Skin epidermis (tissue), 12 donors: ENCODE results near the gene MRPL18.
"Not testable (repeated sequence)": the region's sequence is repeated elsewhere in the genome, so short reads cannot be mapped to it uniquely, and the experiment has no call there.

Experiments used
- H3K27ac ChIP-seq, 21 experiments: fragments of 200-600 bp; sonication (generic) in 11 of 21; one replicate each; pipeline ENCODE4 v1.5.0; 2020; ENCODE audit warnings: mild to moderate bottlenecking in 3 of 21, inconsistent platforms in 2 of 21, moderate library complexity in 2 of 21
- H3K4me3 ChIP-seq, 7 experiments: fragments of 200-600 bp; sonication (generic) in 2 of 7; one replicate each; pipeline ENCODE4 v1.5.0; 2020; ENCODE audit warnings: inconsistent platforms in 2 of 7, mild to moderate bottlenecking in 2 of 7, moderate library complexity in 1 of 7

The MRPL18 gene

DNA sequence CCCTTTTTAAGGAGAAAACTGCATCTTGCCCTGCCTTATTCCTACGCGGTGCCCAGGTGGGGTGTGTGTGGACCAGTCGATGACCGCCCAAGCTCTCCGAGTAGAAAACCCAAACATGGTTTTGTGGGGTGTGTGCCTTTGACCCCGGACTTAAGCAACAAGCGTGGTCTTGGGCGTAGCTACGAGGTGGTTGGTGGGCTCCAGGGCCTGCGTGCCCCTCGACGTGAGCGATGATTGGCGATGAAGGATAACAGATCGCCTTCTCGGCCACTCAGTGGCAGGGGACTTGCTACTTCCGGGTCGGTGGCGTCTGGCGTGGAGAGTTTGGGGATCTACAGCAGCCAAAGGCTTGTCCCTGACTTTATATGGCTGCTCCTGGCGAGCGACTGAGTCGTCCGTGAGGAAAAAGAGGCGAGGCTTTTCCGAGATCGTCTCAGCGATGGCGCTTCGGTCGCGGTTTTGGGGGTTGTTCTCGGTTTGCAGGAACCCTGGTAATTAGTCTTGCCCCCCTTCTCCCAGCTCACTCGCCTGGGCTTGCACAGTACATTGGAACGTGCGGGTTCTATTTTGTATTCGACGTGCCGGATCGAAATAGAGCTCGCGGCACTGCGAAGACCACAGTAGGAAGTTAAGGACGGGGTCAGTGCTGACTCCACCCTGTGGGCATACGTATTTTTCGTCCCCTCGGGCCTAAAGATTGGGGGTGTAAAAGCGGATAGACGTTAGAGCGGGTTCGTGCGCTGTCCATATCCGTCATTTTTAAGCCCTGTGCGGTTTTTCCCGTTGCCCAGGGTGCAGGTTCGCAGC is at the start of gene MRPL18:
TSS of gene MRPL18 (plus strand) at position 319 of the 807 bp plus-strand sequence. CDS start at position 440, 121 bp downstream.
- Histone ChIP-seq H3K4me3 (peak within 1 kb of the TSS; percentile 86 to 100 (median 95)), H3K27ac (peak within 1 kb of the TSS; percentile 80 to 98 (median 93))

DNA sequence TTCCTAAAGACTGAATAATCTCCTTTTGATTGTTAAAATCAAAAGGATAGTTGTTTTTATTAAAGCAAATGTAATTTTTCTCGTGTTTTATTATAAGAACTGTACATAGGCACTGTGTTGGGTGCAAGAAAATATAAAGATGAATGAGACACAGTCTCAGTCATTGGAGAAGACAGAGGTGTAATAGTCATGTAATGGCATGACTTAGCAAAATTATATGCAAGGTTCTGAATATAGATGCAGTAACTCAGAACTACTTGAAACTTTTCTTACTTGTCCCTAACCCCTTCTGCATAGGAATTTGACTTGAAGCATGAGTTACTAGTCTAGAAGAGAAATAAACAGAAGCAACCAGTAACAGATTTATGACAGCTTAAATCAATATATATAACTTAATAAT is 48.1 kb upstream of the MRPL18 start:
- H3K4me3 ChIP-seq: no peak overlapping the region
- H3K27ac ChIP-seq: no peak overlapping the region

DNA sequence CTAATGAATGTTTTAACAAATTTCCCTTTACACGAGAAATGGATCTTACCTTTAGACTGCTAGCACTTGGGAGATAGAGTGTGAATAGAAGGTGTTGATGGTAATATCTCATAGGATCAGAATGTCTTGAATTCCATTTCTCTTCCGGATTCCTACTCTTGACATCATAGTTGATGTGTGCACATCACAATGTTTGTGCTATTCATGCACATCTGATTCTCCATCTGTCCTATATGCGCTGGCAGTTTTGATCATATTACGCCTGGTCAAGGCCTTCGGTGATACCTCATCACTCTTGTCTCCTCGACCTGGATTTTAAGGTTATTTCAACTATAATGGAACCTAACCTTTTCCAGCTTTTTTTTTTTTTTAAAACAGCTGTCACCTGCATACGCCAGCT is 45.2 kb upstream of the MRPL18 start:
- no peak overlapping the region for H3K4me3 ChIP-seq
- H3K27ac ChIP-seq: no peak overlapping the region

DNA sequence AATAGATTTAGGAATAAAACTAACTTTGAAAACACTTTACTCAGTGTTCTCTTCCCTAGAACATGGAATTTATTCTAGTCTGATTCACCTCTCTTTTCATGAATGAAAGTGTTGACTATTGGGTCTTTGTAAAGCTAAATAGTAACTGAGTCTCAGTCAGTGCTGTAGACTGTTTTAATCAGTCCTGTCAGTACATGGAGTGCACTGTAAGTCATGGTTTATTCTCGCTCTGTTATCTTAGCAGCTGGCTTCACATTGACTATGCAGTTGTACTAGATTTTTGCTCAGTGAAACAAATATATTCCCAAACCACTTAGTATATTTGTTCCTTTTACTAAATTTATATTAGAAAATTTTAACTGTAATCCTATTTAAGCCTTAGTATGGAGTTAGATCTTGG is 43.5 kb upstream of the MRPL18 start:
- Histone ChIP-seq H3K4me3 (no peak overlapping the region), H3K27ac (no peak overlapping the region)

DNA sequence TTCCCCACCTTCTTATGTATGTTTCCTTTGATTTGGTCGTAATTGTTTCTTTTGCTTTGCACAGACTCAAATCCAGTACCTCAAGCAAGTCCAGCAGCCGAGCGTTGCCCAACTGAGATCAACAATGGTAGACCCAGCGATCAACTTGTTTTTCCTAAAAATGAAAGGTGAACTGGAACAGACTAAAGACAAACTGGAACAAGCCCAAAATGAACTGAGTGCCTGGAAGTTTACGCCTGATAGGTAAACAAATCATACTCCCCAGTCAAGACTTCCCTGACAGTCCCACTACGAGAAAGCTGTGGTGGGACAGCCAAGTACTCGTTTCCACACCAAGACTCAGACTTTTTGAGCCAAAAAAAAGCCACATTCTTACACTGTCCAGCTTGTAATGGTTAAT is 42.1 kb upstream of the MRPL18 start:
- not testable (repeated sequence) for H3K4me3 ChIP-seq, H3K27ac ChIP-seq

DNA sequence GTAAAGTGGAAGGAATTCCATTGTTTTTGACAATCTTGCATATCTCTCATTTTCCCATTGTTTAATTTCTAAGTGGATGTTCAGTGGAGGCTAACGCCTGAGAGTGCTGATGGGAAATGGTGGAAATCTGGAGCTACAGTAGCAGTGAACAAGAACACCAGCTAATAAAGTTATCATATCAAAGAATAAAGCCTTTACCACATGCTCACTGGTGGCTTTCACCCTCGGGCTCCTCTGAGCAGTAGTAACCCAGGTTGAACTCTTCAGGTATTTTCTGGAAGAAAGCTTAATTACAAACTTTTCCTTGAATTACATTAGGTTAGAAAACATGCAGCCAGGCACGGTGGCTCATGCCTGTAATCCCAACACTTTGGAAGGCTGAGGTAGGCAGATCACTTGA is 38.8 kb upstream of the MRPL18 start:
- no peak overlapping the region for H3K27ac ChIP-seq
- no peak overlapping the region for H3K4me3 ChIP-seq

DNA sequence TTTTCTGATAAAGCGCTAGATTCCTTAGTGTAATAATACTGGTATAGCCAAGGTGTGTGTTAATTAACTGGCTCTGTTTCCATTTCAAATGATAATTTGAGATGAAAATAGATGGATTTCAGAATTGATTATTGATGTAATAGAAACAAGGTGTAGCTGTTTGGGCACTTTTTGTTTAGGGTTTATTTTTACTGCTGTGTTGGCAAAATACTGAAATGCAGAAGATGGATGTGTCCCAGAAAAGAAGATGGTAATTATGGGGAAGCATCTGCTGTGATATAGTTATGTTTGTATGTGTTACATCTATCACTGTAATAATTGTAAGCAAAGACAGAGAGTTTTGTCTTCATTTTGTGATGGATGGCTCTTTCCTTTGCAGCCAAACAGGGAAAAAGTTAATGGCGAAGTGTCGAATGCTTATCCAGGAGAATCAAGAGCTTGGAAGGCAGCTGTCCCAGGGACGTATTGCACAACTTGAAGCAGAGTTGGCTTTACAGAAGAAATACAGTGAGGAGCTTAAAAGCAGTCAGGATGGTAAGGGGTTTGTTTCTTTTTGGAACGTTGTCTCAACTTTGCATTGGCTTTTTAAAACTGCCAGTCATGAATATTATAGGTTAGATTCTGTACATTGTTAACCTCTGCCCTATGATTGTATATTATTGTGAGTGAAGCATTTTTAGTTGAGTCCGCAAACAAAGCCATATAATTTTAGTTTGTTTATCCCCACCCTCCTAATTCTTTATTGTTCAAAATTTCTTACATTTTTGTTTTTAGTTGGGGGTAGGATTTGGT is 37.0 kb upstream of the MRPL18 start:
- no peak overlapping the region for H3K27ac ChIP-seq
- H3K4me3 ChIP-seq: no peak overlapping the region

DNA sequence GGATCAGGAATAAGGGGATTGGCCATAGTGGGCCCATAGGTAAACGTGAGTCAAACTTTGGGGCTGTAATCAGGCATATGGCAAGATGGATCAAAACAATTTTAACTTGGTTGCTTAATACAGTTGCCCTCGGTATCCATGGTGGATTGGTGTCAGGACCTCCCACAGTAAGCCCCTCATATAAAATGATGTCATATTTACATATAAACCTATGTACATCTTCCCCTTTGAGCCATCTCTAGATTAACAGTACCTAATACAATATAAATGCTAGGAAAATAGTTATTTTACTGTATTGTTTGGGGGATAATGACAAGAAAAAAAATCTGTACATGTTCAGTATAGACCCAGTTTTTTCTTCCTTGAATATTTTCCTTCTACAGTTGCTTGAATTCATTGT is 35.9 kb upstream of the MRPL18 start:
- no peak overlapping the region for H3K4me3 ChIP-seq
- H3K27ac ChIP-seq: no peak overlapping the region

DNA sequence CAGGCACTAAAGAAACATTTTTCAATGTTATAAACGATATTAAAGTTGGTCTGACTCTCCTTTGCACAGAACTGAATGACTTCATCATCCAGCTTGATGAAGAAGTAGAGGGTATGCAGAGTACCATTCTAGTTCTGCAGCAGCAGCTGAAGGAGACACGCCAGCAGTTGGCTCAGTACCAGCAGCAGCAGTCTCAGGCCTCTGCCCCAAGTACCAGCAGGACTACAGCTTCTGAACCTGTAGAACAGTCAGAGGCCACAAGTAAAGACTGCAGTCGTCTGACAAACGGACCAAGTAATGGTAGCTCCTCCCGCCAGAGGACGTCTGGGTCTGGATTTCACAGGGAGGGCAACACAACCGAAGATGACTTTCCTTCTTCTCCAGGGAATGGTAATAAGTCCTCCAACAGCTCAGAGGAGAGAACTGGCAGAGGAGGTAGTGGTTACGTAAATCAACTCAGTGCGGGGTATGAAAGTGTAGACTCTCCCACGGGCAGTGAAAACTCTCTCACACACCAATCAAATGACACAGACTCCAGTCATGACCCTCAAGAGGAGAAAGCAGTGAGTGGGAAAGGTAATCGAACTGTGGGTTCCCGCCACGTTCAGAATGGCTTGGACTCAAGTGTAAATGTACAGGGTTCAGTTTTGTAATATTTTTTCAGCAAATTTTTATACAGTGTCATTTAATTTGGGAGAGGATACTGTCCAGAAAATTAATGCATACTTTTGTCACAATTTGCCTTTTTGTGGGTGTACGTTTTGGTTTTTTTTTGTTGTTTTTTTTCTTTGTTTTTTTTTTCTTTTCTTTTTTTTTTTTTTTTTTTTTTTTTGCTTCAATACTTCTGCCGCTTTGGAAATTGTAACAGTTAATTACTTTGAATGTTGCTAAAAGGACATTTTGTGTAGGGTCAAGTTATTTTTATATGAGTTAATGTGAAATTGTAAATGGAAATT is 35.0 kb upstream of the MRPL18 start:
- H3K4me3 ChIP-seq: no peak overlapping the region
- no peak overlapping the region for H3K27ac ChIP-seq

DNA sequence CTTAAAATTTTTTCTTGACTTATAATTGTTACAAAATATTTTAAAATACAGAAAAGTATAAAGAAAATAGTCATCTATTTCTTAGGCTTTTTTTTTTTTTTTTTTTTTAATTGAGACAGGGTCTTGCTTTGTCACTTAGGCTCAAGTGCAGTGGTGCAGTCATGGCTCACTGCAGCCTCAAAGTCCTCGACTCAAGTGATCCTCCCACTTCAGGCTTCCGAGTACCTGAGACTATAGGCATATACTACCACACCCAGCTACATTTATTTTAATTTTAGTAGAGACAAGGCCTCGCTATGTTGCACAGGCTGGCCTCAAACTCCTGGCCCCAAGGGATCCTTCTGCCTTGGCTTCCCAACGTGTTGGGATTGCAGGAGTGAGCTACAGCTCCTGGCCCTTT is 33.8 kb upstream of the MRPL18 start:
- Histone ChIP-seq H3K27ac (no peak overlapping the region), H3K4me3 (no peak overlapping the region)

DNA sequence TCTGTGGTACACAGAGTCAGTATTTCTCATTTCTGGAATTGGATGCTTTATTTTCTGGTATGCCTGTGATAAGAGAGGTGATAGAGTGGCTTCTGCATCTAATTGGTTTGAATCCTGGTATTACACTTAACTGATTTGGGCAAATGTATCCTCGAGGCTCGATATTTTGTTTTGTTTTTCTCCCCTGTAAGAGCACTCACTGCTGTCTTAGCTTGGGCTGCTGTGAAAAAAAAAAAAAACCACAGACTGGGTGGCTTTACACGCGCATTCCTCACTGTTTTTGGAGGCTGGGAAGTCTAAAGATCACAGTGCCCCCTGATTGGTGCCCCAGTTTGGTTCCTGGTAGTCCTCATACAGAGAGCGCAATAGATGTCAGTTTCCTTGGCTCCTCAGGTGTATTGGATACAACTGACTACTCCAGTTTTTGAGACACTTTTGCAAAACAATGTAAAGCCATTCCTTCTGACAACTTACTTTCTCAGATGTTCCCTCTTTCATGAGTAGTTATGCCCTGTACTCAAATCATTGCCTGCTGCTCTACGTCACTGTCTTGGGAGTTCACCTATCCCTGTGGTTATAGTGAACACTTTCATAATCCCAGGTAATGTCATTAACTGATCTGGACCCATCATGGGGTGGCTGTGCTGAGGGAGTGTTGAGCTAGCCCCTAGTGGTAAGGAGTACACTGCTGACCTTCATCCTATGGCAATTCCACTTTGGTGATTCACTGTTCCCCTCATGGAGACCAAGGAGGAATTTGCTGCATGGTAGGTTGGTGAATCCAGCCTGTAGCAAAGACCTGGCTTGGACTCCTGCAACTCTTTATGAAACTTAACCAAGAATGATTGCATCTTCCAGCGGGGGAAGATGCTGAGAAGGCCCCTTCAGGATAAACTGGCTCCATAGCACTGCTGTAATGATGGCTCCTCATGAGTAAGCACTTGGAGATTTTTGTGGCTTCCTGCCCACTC is 32.0 kb upstream of the MRPL18 start:
- Histone ChIP-seq H3K4me3 (no peak overlapping the region), H3K27ac (peak overlapping the region in 1 of 21 experiments; percentile 12)

DNA sequence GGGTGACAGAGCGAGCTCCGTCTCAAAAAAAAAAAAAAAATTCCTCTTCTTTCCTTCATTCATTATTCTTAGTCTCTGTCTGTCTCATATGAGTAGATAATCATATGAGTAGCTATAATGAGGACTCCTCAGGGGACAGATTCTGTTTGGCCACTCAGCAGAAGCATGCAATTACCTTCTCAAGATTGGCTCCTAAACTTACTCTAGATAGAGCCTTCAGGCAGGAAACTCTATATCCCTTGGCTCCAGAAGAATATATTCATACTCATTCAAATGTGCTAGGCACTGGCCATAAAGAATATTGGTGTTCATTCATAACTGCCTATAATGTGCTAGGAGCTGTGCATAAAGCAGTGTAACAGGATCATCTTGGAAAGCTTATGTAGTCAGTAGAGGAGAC is 30.6 kb upstream of the MRPL18 start:
- H3K4me3 ChIP-seq: no peak overlapping the region
- peak overlapping the region in 1 of 21 experiments; percentile 96 for H3K27ac ChIP-seq

DNA sequence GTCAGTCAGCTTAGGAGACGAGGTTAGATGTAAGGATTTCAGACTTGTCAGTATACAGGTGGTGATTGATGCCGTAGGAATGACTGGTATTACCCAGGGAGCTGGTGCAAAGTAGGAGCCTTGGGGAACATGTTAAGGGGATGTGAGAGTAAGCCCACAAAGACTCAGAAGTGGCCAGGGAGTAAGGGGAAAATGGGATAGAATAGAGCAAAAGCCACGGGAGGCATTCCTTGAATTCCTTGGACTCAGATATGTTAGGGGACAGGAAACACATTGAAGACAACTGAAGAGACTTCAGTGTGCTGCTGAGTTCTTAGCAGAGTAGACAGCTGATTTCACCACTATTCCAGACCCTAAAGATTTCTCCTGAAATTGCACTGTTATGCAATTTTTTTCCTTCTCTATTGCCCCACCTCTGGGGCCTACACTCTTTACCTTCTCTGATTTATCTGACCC is 29.6 kb upstream of the MRPL18 start:
- H3K27ac ChIP-seq: peak overlapping the region in 14 of 21 experiments; percentile 85 to 96 (median 93)
- peak overlapping the region in 4 of 7 experiments; percentile 80 to 95 (median 94) for H3K4me3 ChIP-seq

DNA sequence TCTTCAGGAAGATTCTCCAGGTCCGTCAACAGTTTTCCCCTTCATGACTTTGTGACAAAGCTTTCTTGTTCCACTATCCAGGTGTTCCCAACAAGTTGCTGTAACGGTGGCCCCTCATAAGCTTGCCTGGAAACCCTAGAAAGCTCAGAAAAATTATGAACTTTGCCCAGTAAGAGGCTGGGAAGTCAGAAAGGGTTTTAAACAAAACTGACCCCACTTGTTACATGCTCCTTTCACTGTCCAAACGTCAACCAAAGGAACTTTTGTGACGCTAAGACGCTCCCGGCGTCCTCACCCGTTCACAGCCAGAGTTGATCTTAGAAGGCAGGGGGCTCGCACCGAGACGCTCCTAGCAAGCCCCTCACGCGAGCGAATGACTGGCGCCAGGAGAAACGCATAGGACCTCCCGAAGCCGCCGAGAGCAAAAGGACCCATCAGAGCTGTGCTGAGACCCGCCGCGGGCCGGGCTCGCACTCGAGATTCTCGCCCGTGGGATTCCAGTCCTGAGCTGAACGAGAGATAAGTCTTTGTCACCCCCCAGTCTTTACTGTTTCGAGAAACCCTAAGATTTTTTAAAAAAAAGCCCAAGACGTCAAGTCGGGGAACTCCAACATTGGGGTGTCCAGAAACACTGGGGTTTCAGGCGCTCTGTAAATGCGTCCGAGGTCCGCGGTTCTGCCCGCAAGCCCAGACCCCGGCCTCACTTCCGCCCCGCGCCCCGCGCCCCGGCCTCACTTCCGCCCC is 29.0 kb upstream of the MRPL18 start:
- H3K27ac ChIP-seq: peak overlapping the region; percentile 37 to 96 (median 92)
- peak overlapping the region; percentile 57 to 95 (median 85) for H3K4me3 ChIP-seq

DNA sequence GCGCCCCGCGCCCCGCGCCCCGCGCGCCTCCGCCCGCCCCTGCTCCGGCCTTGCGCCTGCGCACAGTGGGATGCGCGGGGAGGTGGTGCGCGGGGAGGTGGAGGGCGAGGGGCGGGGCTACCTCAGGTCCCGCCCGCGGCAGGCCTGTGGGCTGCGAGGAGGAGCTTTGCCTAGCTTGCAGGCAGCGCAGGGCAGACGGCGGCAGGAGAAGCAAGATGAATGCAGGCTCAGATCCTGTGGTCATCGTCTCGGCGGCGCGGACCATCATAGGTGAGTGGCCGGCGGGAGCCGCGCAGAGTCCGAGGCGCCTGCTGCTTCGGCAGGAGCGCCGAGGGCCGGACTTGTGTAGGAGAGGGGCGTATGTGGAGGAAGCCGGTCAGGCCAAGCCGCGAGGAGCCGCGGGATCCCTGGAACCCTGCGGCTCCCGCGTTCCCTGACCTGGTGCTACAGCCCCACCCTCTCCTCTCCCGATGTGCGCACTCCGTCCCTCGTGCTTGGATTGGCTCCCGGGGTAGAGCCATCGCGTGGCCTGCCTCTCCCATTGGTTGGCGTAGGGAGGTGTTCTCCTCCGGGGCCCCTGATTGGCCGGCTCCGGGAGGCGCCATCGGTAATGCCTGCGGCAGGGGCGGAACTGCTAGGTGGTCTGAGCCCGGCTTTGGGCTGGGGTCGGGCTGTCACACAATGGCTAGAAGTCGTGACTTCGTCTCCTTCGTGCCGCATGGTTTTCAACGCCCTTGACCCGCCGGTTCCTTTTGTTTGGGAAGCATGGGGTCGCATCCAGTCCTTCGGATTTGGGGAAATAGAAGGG is 28.2 kb upstream of the MRPL18 start, which contains the start of gene ACAT2:
TSS of gene ACAT2 (plus strand) at position 173 of the 808 bp plus-strand sequence. CDS start at position 216, 43 bp downstream.
- H3K27ac ChIP-seq: peak within 1 kb of the TSS; percentile 60 to 96 (median 93)
- H3K4me3 ChIP-seq: peak within 1 kb of the TSS; percentile 57 to 95 (median 85)

DNA sequence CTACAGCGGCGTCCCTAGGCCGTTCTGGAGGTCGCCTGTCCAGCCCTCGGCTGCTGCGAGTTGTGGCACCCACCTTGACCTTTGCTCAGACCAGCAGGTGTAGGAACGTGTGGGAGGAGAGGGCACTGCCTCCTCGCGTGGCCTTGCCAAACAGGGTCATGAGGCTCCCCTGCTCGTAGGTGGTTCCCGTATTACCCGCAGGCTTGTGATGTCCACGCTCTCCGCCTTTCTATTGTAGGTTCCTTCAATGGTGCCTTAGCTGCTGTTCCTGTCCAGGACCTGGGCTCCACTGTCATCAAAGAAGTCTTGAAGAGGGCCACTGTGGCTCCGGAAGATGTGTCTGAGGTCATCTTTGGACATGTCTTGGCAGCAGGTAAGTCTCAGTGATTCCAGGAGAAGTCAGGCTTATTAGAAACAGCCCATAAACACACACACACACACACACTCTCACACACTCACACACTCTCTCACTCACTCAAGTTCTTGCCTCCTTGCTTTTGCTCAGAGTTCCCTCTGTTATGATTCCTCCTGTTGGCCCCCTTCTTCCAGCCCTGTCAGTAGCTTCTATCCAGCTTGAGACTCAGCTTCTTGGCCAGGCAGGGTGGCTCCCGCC is 27.5 kb upstream of the MRPL18 start:
- Histone ChIP-seq H3K4me3 (peak overlapping the region; percentile 57 to 95 (median 85)), H3K27ac (peak overlapping the region in 20 of 21 experiments; percentile 85 to 96 (median 93))
